Activated CD4-positive, alpha-beta memory T cell treated with anti-CD3 and anti-CD28 coated beads, Interleukin-2, amount 10 ng/mL, durations not matched to agents 7 days and 5 days (primary cell): ENCODE data around the gene CNTNAP2. TPM values are rescaled to one million over a fixed set of nuclear protein-coding genes. Genes with fewer than 3 reads are reported as not detected.
"Not testable (repeated sequence)": the region's sequence is repeated elsewhere in the genome, so short reads cannot be mapped to it uniquely, and the experiment has no call there.

Experiments used
- CTCF ChIA-PET: fragments of 350-600 bp; sonication (Branson Sonifier 250); formaldehyde crosslinking; loops from one replicate; lab custom pipeline; 2021; ENCODE audit warnings: antibody characterized with exemption, inconsistent platforms; lab: Charles Lee
- POLR2A ChIA-PET: fragments of 350-600 bp; sonication (Branson Sonifier 250); formaldehyde crosslinking; loops from one replicate; lab custom pipeline; 2021; ENCODE audit warnings: antibody characterized with exemption; lab: Charles Lee
- DNase-seq: peaks from one replicate; pipeline ENCODE4 v3.0.0-alpha.2; 2020
- H3K27ac Mint-ChIP-seq: one replicate; pipeline ENCODE4 v1.8.0; 2021; ENCODE audit warnings: mild to moderate bottlenecking, mixed read lengths
- H3K27me3 Mint-ChIP-seq: one replicate; pipeline ENCODE4 v1.8.0; 2021; ENCODE audit warnings: mixed read lengths
- H3K36me3 Mint-ChIP-seq: one replicate; pipeline ENCODE4 v1.8.0; 2021; ENCODE audit warnings: low read depth, mixed read lengths
- H3K4me1 Mint-ChIP-seq: one replicate; pipeline ENCODE4 v1.8.0; 2021; ENCODE audit warnings: mixed read lengths
- H3K4me3 Mint-ChIP-seq: one replicate; pipeline ENCODE4 v1.8.0; 2021; ENCODE audit warnings: mild to moderate bottlenecking, mixed read lengths
- H3K9me3 Mint-ChIP-seq: one replicate; pipeline ENCODE4 v1.8.0; 2021; ENCODE audit warnings: mixed read lengths
- total RNA-seq, 2 experiments: library from RNA; stranded (reverse); gene quantifications; one replicate each; pipeline ENCODE4 v1.2.3, GENCODE V29; 2021

The CNTNAP2 gene
- total RNA-seq, 2 experiments from 2014 or later, result not detected

- H3K4me3 Mint-ChIP-seq, result no peak overlapping the region
- H3K27ac Mint-ChIP-seq, result no peak overlapping the region
- no peak for DNase-seq
- POLR2A ChIA-PET, result no interaction called here
- no peaks in the 10 kb centered on the region for H3K4me1 Mint-ChIP-seq
- H3K36me3 Mint-ChIP-seq, result no peaks in the 10 kb centered on the region
- CTCF ChIA-PET, result no interaction called here
- no peaks in the 10 kb centered on the region for H3K27me3 Mint-ChIP-seq
- peaks cover 4% of the 10 kb centered on the region for H3K9me3 Mint-ChIP-seq
Observed at GRCh38 chr7:147089608-147090007, 973.0 kb downstream of the CNTNAP2 start.

GRCh38 chr7:147096629-147097028 is 980.0 kb downstream of the CNTNAP2 start:
- no peaks in the 10 kb centered on the region for H3K27me3 Mint-ChIP-seq
- H3K4me3 Mint-ChIP-seq, result no peak overlapping the region
- ChIA-PET CTCF (no interaction called here), POLR2A (no interaction called here)
- no peaks in the 10 kb centered on the region for H3K4me1 Mint-ChIP-seq
- no peaks in the 10 kb centered on the region for H3K36me3 Mint-ChIP-seq
- peaks cover 22% of the 10 kb centered on the region for H3K9me3 Mint-ChIP-seq
- no peak for DNase-seq
- H3K27ac Mint-ChIP-seq, result no peak overlapping the region

GRCh38 chr7:147103224-147103623 is 986.6 kb downstream of the CNTNAP2 start:
- H3K36me3 Mint-ChIP-seq, result no peaks in the 10 kb centered on the region
- no peak for DNase-seq
- no peak overlapping the region for H3K4me3 Mint-ChIP-seq
- no peak overlapping the region for H3K27ac Mint-ChIP-seq
- no peaks in the 10 kb centered on the region for H3K27me3 Mint-ChIP-seq
- H3K4me1 Mint-ChIP-seq, result no peaks in the 10 kb centered on the region
- POLR2A ChIA-PET, result no interaction called here
- peaks cover 12% of the 10 kb centered on the region for H3K9me3 Mint-ChIP-seq
- CTCF ChIA-PET, result no interaction called here

- DNase-seq, result no peak
- Mint-ChIP-seq H3K27me3 (no peaks in the 10 kb centered on the region), H3K4me1 (no peaks in the 10 kb centered on the region), H3K9me3 (peaks cover 11% of the 10 kb centered on the region), H3K36me3 (no peaks in the 10 kb centered on the region), H3K27ac (no peak overlapping the region), H3K4me3 (no peak overlapping the region)
- ChIA-PET CTCF (no interaction called here), POLR2A (no interaction called here)
Observed at GRCh38 chr7:147106746-147107145, 990.1 kb downstream of the CNTNAP2 start.

GRCh38 chr7:147114525-147114924 is 997.9 kb downstream of the CNTNAP2 start:
- H3K9me3 Mint-ChIP-seq, result peaks cover 40% of the 10 kb centered on the region
- H3K4me1 Mint-ChIP-seq, POLR2A ChIA-PET, H3K27me3 Mint-ChIP-seq, CTCF ChIA-PET, H3K27ac Mint-ChIP-seq, DNase-seq, H3K4me3 Mint-ChIP-seq, H3K36me3 Mint-ChIP-seq: not testable (repeated sequence)

GRCh38 chr7:147136352-147136751 is 1019.8 kb downstream of the CNTNAP2 start:
- DNase-seq, result no peak

GRCh38 chr7:147145194-147145593 is 1028.6 kb downstream of the CNTNAP2 start:
- no peak overlapping the region for H3K27ac Mint-ChIP-seq
- no peak for DNase-seq
- H3K4me1 Mint-ChIP-seq, result no peaks in the 10 kb centered on the region
- ChIA-PET POLR2A (no interaction called here), CTCF (no interaction called here)
- no peaks in the 10 kb centered on the region for H3K27me3 Mint-ChIP-seq
- H3K4me3 Mint-ChIP-seq, result no peak overlapping the region
- no peaks in the 10 kb centered on the region for H3K36me3 Mint-ChIP-seq
- H3K9me3 Mint-ChIP-seq, result peaks cover 14% of the 10 kb centered on the region

More at GRCh38 chr7:147136352-147136751, 1019.8 kb downstream of the CNTNAP2 start:
- H3K36me3 Mint-ChIP-seq, result no peaks in the 10 kb centered on the region
- H3K27me3 Mint-ChIP-seq, result no peaks in the 10 kb centered on the region
- H3K9me3 Mint-ChIP-seq, result peaks cover 4% of the 10 kb centered on the region
- H3K4me1 Mint-ChIP-seq, result no peaks in the 10 kb centered on the region
- no peak overlapping the region for H3K27ac Mint-ChIP-seq
- H3K4me3 Mint-ChIP-seq, result no peak overlapping the region
- ChIA-PET CTCF (no interaction called here), POLR2A (no interaction called here)

- H3K4me3 Mint-ChIP-seq, result no peak overlapping the region
- H3K27me3 Mint-ChIP-seq, result no peaks in the 10 kb centered on the region
- ChIA-PET CTCF (no interaction called here), POLR2A (no interaction called here)
- DNase-seq, result no peak
- peaks cover 14% of the 10 kb centered on the region for H3K9me3 Mint-ChIP-seq
- no peaks in the 10 kb centered on the region for H3K4me1 Mint-ChIP-seq
- no peak overlapping the region for H3K27ac Mint-ChIP-seq
- no peaks in the 10 kb centered on the region for H3K36me3 Mint-ChIP-seq
Observed at GRCh38 chr7:147146169-147146568, 1029.6 kb downstream of the CNTNAP2 start.

GRCh38 chr7:147151661-147152060 is 1035.1 kb downstream of the CNTNAP2 start:
- no peaks in the 10 kb centered on the region for H3K4me1 Mint-ChIP-seq
- ChIA-PET CTCF (no interaction called here), POLR2A (no interaction called here)

GRCh38 chr7:147153571-147153970 is 1037.0 kb downstream of the CNTNAP2 start:
- no peak overlapping the region for H3K27ac Mint-ChIP-seq
- H3K27me3 Mint-ChIP-seq, result no peaks in the 10 kb centered on the region
- ChIA-PET POLR2A (no interaction called here), CTCF (no interaction called here)
- no peak for DNase-seq
- no peaks in the 10 kb centered on the region for H3K4me1 Mint-ChIP-seq
- H3K9me3 Mint-ChIP-seq, result peaks cover 11% of the 10 kb centered on the region
- no peaks in the 10 kb centered on the region for H3K36me3 Mint-ChIP-seq
- H3K4me3 Mint-ChIP-seq, result no peak overlapping the region

More at GRCh38 chr7:147151661-147152060, 1035.1 kb downstream of the CNTNAP2 start:
- DNase-seq, result no peak
- Mint-ChIP-seq H3K36me3 (no peaks in the 10 kb centered on the region), H3K9me3 (peaks cover 11% of the 10 kb centered on the region), H3K27ac (no peak overlapping the region), H3K27me3 (no peaks in the 10 kb centered on the region), H3K4me3 (no peak overlapping the region)

- H3K9me3 Mint-ChIP-seq, result peaks cover 3% of the 10 kb centered on the region
- no peak for DNase-seq
- CTCF ChIA-PET, result no interaction called here
- H3K27ac Mint-ChIP-seq, result no peak overlapping the region
- POLR2A ChIA-PET, result no interaction called here
- H3K36me3 Mint-ChIP-seq, result no peaks in the 10 kb centered on the region
- H3K4me3 Mint-ChIP-seq, result no peak overlapping the region
- no peaks in the 10 kb centered on the region for H3K27me3 Mint-ChIP-seq
- H3K4me1 Mint-ChIP-seq, result no peaks in the 10 kb centered on the region
Observed at GRCh38 chr7:147161405-147161804, 1044.8 kb downstream of the CNTNAP2 start.

- CTCF ChIA-PET, result no interaction called here
- POLR2A ChIA-PET, result no interaction called here
- peaks cover 6% of the 10 kb centered on the region for H3K9me3 Mint-ChIP-seq
- no peak overlapping the region for H3K27ac Mint-ChIP-seq
- no peak for DNase-seq
- H3K27me3 Mint-ChIP-seq, result no peaks in the 10 kb centered on the region
- no peak overlapping the region for H3K4me3 Mint-ChIP-seq
- H3K36me3 Mint-ChIP-seq, result no peaks in the 10 kb centered on the region
- H3K4me1 Mint-ChIP-seq, result no peaks in the 10 kb centered on the region
Observed at GRCh38 chr7:147170341-147171012, 1053.9 kb downstream of the CNTNAP2 start.

- H3K27me3 Mint-ChIP-seq, result no peaks in the 10 kb centered on the region
- POLR2A ChIA-PET, result no interaction called here
- H3K27ac Mint-ChIP-seq, result no peak overlapping the region
- peaks cover 6% of the 10 kb centered on the region for H3K9me3 Mint-ChIP-seq
- no peaks in the 10 kb centered on the region for H3K4me1 Mint-ChIP-seq
- no peaks in the 10 kb centered on the region for H3K36me3 Mint-ChIP-seq
- CTCF ChIA-PET, result no interaction called here
- no peak overlapping the region for H3K4me3 Mint-ChIP-seq
- DNase-seq, result no peak
Observed at GRCh38 chr7:147171013-147171391, 1054.4 kb downstream of the CNTNAP2 start.

- ChIA-PET CTCF (no interaction called here), POLR2A (no interaction called here)
- no peak for DNase-seq
- no peak overlapping the region for H3K4me3 Mint-ChIP-seq
- H3K27ac Mint-ChIP-seq, result no peak overlapping the region
- H3K27me3 Mint-ChIP-seq, result no peaks in the 10 kb centered on the region
- no peaks in the 10 kb centered on the region for H3K4me1 Mint-ChIP-seq
- no peaks in the 10 kb centered on the region for H3K36me3 Mint-ChIP-seq
- H3K9me3 Mint-ChIP-seq, result peaks cover 4% of the 10 kb centered on the region
Observed at GRCh38 chr7:147173883-147174282, 1057.3 kb downstream of the CNTNAP2 start.
